Measurements from ENCODE around the gene LLCFC1.

DNA sequence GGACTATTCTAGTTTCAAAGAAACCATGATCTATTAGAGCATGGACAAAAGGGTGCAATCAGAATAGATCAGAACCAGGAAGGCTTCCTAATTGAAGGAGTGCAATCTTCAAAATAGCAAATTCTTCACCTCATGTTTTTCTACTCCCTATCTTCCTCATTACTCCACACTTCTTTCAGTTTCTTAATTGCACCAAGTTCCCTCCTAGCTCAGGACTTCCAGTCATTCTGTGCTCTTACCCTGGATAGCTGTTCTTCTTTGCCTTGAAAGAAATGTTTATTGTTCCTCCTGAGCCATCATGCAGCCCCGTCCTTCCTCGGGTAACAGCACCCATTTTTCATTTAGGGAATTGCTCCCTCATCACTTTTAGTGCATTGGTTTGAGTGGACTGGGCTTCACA, 28.8 kb upstream of the LLCFC1 start:
- TF ChIP-seq POLR2A (IDR thresholded peaks at IDR 0.05; ENCODE audit: low read depth): no peak
- TF ChIP-seq, protein P1, sequence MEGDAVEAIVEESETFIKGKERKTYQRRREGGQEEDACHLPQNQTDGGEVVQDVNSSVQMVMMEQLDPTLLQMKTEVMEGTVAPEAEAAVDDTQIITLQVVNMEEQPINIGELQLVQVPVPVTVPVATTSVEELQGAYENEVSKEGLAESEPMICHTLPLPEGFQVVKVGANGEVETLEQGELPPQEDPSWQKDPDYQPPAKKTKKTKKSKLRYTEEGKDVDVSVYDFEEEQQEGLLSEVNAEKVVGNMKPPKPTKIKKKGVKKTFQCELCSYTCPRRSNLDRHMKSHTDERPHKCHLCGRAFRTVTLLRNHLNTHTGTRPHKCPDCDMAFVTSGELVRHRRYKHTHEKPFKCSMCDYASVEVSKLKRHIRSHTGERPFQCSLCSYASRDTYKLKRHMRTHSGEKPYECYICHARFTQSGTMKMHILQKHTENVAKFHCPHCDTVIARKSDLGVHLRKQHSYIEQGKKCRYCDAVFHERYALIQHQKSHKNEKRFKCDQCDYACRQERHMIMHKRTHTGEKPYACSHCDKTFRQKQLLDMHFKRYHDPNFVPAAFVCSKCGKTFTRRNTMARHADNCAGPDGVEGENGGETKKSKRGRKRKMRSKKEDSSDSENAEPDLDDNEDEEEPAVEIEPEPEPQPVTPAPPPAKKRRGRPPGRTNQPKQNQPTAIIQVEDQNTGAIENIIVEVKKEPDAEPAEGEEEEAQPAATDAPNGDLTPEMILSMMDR (IDR thresholded peaks at IDR 0.05): no peak
- no peak for TF ChIP-seq EP300 (IDR thresholded peaks at IDR 0.05)

All from esophagus muscularis mucosa (tissue), 4 donors.